Left renal cortex interstitium (tissue), 4 donors: ENCODE results near the gene LCE2B. TPM values are rescaled to one million over a fixed set of nuclear protein-coding genes. Genes with fewer than 3 reads are reported as not detected.

Experiments used
- DNase-seq, 4 donors: peaks; one replicate each; pipeline ENCODE4 v3.0.0-alpha.2; 2013; ENCODE audit warnings: low read depth in 4 of 4, low spot score in 2 of 4, missing footprints in 1 of 4
- polyA plus RNA-seq, 4 donors: library from polyadenylated mRNA; unstranded; fragments of 120-200 nt; gene quantifications; one replicate each; pipeline ENCODE4 v1.2.1, GENCODE V29; 2013; ENCODE audit not compliant: insufficient read length in 4 of 4

The LCE2B gene
- polyA plus RNA-seq, 4 donors = not detected

DNA sequence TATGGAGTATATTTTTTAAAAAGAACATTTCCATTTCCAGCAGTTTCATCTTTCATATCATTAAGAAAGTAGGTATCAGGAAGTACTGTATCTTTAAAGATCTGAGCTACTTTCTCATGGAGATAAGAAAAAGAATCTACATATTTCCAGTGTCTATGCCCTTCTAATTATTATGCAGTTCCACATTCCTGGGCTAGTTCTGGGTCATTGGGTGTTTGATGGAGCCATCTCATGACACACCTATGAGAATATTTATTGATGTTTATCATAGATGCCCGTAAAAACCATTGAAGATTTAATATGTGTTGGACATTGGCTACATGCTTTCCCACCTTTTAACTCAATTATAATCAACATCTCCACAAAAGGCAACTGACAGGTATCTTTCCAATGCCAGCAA, 43.1 kb downstream of the LCE2B start:
- no peak for DNase-seq

DNA sequence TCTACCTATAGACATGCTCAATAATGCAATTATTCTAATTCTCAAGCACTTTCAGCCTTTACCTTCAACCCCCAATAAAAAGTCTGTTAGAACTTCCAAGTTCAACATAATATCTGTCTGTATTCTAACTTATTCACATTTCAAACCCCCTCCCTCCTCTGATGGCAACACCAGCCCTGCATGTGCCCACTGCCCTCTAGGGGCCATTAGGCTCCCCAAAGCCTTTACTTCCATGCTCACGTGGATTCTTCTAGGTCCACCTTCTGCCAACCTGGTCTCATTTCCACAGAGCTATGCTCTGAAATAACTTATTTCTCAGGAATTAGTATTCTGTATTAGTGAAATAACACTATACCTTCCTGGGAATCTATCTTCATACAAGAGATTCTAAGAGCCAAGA, 49.7 kb downstream of the LCE2B start:
- no peak for DNase-seq

Other genes with a start within 250 kb of the LCE2B start
- gene LCE5A, start 175.3 kb upstream of the LCE2B start, polyA plus RNA-seq = under 1 TPM in 1 of 4 donors, not detected in 3; 0.16 TPM
- not detected for gene CRCT1, start 171.6 kb upstream of the LCE2B start, polyA plus RNA-seq
- not detected for gene LCE3E, start 119.3 kb upstream of the LCE2B start, polyA plus RNA-seq
- gene LCE3D, start 105.6 kb upstream of the LCE2B start, polyA plus RNA-seq = not detected
- not detected for gene LCE3C, start 85.9 kb upstream of the LCE2B start, polyA plus RNA-seq
- gene LCE3B, start 72.3 kb upstream of the LCE2B start, polyA plus RNA-seq = not detected
- not detected for gene LCE3A, start 63.0 kb upstream of the LCE2B start, polyA plus RNA-seq
- gene LCE2D, start 22.7 kb upstream of the LCE2B start, polyA plus RNA-seq = not detected
- gene LCE2C, start 10.8 kb upstream of the LCE2B start, polyA plus RNA-seq = not detected
- not detected for gene LCE2A, start 12.2 kb downstream of the LCE2B start, polyA plus RNA-seq
- not detected for gene LCE4A, start 22.0 kb downstream of the LCE2B start, polyA plus RNA-seq
- not detected for gene KPRP, start 71.9 kb downstream of the LCE2B start, polyA plus RNA-seq
- not detected for gene LCE1F, start 89.0 kb downstream of the LCE2B start, polyA plus RNA-seq
- not detected for gene LCE1E, start 100.1 kb downstream of the LCE2B start, polyA plus RNA-seq
- not detected for gene LCE1D, start 110.6 kb downstream of the LCE2B start, polyA plus RNA-seq
- gene LCE1C, start 120.5 kb downstream of the LCE2B start, polyA plus RNA-seq = not detected
- not detected for gene LCE1B, start 125.8 kb downstream of the LCE2B start, polyA plus RNA-seq
- not detected for gene LCE1A, start 141.3 kb downstream of the LCE2B start, polyA plus RNA-seq
- not detected for gene LCE6A, start 156.7 kb downstream of the LCE2B start, polyA plus RNA-seq
- not detected for gene LCE7A, start 173.9 kb downstream of the LCE2B start, polyA plus RNA-seq
- not detected for gene SMCP, start 192.2 kb downstream of the LCE2B start, polyA plus RNA-seq
- under 1 TPM; 0.08 to 0.42 (median 0.30) TPM for gene IVL, start 222.4 kb downstream of the LCE2B start, polyA plus RNA-seq